GM21423 (cell line): ENCODE measurements around the gene PYURF.
A peak's percentile ranks its signal among the peaks of the same experiment; 100 is the strongest.
"Not testable (repeated sequence)": the region's sequence is repeated elsewhere in the genome, so short reads cannot be mapped to it uniquely, and the experiment has no call there.

Experiments used
- ATAC-seq: cut with Tn5 transposase; IDR thresholded peaks from one replicate; pipeline ENCODE4 v1.9.1; 2021; ENCODE audit warnings: mild to moderate bottlenecking, moderate library complexity; ENCODE audit not compliant: unreplicated experiment

PYURF gene, protein sequence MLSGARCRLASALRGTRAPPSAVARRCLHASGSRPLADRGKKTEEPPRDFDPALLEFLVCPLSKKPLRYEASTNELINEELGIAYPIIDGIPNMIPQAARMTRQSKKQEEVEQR

DNA sequence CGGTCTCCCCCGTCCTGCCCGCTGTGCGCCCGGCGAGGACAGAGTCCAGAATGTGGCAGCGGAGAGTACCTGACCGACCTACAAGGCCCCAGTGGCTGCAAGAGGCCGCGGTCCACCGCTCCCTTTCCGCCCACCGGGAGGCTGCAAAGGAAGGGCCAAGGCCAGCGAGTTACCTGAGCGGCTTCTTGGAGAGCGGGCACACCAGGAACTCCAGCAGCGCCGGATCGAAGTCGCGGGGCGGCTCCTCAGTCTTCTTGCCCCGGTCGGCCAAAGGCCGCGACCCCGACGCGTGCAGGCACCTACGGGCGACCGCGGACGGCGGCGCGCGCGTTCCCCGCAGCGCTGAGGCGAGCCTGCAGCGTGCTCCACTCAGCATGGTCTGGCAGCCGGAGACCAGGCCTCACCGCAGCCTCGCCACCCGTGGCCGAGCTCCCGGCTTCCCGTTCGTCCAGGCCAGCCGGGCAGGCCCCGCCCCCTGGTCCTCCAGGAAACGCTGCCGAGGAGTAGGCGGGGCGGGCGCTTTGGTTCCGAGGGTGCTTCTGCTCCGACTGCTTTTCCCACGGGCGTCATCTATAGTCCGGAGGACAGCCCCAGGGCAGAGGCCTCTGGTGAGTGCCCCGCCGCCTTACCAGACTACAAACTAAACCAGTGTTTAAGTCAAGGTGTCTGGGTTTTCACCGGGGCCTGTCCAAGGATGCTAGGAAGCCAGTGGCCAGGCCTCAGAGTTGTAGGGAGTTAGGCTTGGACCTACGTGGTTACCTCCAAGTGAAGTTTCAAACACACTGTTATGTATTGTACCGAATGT, at the start of gene PYURF:
Gene PYURF, minus strand, starts transcription at position 452 of the 805 bp plus-strand sequence. Its CDS starts 76 bp downstream, at position 376.
- peak; percentile 78 for ATAC-seq

DNA sequence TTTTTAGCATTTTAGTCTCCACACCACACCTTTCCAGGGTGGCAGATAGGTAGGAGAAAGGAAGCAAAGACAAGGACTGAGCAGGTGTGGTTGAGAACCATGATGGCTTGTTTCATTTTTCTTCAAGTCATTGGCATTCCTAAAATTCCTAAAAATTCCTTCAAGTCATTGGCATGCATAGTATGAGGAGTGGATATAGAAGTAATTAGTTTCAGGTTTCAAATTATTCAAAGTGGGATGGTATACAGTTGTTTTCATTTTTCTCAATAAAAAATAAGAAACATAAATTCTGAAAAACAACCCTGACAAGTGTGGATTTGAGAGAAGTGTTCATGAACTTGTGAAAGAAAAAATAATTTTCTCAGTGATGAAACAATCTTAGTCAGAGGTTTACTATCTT, 46.4 kb upstream of the PYURF start:
- no peak for ATAC-seq

DNA sequence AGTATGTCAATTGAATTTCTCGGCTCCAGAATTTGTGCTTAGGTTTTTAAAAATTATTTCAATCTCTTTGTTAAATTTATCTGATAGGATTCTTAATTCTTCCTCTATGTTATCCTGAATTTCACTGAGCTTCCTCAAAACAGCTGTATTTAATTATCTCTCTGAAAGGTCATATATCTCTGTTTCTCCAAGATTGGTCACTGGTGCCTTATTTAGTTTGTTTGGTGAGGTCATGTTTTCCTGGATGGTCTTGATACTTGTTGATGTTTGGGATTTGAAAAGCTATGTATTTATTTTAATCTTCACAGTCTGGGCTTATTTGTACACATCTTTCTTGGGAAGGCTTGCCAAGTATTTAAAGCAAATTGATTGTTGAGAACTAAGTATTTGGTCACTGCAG, 44.0 kb upstream of the PYURF start:
- ATAC-seq = no peak

DNA sequence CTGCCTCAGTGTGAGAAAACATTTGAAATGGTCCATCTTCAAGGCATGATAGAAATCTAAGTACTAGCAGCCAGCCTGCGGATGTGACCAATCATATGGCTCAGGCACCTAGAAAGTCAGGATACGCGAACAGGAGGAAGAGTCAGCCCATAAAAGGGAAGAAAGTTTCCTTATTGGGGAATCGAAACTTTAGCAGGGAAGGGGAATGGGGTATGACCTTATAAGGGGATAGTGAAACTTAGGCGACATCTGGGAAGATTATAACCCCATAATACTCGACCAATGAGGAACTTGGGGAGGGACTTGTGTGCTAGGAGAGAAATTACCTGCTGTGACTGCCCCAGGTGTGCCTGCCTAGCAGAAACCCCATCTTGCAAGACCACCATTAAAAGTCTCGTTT, 26.2 kb upstream of the PYURF start:
- ATAC-seq = no peak

DNA sequence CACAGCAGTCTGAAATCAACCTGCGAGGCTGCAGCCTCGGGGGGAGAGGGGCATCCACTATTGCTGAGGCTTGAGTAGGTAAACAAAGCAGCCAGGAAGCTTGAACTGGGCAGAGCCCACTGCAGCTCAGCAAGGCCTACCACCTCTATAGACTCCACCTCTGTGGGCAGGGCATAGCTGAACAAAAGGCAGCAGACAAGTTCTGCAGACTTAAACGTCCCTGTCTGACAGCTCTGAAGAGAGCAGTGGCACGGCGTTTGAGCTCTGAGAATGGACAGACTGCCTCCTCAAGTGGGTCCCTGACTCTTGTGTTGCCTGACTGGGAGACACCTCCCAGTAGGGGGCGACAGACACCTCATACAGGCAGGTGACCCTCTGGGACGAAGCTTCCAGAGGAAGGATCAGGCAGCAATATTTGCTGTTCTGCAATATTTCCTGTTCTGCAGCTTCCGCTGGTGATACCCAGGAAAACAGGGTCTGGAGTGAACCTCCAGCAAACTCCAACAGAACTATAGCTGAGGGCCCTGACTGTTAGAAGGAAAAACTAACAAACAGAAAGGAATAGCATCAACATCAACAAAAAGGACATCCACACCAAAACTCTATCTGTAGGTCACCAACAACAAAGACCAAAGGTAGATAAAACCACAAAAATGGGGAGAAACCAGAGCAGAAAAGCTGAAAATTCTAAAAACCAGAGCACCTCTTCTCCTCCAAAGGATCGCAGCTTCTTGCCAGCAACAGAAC, 15.9 kb upstream of the PYURF start:
- not testable (repeated sequence) for ATAC-seq

DNA sequence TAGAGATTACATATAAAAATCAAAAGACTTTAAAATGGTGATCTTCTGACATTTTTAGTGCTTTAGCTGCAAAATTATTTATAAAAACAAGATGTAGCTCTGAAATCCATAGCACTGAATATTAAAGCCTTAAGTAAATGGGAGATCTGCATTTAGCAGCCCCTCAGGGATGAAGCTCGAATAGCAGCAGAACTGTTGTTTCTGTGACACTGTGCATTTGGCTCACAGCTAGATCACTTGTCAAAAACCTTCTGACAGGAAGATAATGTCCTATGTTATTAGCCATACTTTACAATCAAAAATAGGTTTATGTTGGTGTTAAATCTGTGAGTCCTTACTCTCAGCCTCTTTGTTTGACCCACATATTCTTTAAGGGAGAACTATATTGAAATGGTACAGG, 14.1 kb upstream of the PYURF start:
- no peak for ATAC-seq

DNA sequence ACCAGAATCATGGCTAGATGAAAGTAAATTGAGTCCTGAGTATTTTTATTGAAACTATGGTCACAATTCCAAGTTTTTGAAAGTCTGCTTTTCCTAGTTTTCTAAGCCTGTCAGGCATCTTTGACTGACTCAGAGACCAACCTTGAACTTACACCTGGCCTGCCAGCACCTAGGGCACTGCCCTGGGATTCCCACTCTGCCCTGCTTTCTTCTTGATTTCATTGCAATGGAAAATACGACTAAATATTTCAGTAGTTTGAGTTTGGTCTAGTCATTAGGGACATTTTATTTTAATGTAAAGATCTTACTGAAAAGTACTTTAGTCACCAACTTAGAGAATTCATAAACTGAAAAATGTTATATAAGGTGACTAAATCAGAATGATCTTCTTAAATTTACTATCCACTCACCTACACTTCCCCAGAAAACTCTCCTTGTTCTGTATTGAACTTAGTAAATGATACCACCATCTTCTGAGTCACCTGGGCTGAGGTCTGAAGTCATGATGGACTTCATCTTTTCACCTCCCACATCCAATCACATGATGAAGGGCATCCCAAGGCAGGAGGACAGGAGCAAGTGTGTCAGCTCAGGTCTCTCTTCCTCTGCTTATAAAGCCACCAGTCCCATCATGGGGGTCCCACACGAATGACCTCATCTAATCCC, 11.6 kb upstream of the PYURF start:
- no peak for ATAC-seq

DNA sequence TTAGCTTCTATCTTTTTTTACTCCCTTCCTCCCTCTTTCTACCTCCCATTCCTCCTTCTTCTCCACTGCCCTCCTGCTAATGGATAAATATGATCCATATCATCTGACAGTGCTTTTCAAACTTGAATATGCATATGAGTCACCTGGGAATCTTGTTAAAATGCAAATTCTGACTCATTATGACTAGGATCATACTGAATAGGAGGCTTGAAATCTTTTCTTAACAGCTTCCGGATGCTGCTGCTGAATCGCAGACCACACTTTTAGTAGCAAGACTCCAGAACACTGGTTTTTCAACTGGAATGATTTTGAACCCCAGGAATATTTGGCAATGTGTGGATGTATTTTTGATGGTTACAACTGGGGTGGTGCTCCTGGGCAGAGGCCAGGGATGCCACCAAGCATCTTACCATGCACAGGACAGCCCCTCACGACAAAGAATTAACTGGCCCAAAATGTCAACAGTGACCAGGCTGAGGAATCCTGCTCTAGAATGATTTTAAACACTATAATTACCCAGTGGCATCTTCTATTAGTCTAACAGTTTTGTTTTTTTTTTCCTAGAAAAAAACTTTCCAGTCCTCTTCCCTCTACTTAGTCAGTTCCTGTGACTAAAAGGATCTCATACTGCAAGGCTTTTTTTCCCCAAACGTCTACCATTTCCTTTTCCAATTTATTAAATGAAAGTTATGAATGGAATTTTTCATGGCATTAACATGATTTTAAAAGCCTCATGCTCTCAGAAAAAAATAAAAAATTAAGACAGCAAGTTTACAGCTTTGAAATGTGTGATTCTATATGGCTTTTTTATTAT, 10.6 kb upstream of the PYURF start:
- ATAC-seq = no peak

DNA sequence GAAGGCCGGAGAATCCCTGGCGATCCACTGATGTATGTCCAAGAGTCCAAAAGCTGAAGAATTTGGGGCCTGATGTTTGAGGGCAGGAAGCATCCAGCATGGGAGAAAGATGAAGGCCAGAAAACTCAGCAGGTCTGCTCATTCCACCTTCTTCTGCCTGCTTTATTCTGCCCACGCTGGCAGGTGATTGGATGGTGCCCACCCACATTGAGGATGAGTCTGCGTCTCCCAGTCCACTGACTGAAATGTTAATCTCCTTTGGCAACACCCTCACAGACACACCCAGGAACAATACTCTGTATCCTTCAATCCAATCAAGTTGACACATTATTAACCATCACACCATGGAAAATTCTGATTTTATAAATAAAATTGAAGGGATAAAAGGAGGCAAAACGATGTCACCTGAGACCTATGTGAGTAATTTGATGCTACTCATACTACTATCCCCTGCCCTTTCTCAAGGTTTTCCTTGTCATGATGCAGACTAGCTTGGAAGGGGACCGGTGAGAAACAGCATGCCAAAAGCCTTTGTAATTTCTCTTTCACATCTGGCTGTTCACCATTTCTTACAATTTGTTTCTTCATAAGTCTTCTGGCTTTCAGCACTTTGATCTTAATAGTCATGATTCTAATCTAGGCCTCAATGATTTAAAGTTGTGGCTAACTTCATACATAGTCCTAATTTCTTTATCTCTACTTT, 9.7 kb upstream of the PYURF start:
- no peak for ATAC-seq

DNA sequence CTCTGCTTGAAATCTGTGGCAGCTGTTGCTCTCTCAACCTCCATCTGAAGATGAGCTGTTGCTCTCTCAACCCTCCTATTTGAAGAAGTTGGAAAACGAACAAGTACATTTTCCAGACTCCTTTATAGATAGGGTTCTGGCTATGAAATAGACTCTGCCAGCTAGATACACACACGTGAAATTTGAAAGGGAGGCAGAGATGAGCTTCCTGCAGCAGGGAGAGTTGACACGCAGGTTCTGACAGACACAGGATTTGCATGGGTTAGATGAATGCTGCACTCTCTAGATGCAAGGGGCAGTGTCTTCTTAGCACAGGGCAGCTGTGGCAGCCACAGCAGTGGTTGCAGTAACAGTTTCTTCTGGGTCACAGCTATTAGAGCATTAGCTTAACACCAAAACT, 8.0 kb upstream of the PYURF start:
- no peak for ATAC-seq

DNA sequence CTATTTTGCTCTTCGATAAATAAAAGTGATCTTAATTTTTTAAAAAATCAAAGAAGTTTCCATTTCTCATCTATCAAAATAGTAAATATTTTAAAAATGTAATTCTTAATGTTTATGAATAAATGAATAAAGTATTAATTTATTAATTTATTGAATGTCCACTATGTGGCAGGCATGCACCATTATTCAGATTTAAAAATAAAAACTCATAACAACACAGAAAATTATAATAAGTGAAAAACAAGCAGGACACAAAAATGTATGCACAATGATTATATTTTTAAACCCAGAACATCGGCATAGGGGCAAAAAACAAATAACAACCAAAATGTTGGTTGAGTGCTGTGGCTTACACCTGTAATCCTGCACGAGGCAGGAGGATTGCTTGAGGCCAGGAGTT, 5.3 kb upstream of the PYURF start:
- ATAC-seq = no peak

DNA sequence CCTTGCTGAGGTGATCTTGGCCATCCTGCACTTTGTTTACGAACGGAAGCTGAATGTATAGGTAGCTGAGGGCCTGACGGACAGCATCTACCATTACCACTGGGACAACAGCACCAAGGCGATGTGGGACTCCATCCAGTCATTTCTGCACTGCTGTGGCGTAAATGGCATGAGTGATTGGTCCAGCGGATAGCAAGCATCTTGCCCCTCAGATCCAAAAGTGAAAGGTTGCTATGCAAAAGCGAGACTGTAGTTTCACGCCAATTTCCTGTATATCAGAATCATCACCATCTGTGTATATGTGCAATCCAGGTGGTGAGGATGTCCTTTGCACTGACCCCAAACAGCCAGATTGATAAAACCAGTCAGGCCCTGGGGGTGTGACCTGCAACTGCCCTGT, 4.2 kb upstream of the PYURF start:
- no peak for ATAC-seq

DNA sequence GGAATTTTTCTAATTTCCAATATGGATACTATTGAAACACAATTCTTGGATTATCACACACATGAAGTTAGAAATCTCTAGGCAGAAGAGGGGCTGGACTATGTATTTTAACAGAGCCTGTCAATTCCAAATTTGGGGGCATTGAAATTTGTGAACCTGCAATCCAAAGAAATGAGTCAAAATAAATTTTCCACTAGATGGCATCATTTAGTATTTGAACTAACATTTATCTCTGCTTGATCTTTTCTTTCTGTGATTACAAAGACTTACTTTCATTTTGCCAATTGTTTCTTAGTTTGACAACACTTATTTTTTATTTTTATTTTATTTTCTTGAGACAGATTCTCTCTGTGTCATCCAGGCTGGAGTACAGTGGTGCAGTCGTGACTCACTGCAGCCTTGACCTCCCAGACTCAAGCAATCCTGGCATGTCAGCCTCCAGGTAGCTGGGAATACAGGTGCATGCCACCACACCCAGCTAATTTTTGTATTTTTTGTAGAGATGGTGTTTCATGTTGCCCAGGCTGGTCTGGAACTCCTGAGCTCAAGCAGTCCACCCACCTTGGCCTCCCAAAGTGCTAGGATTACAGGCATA, 2.7 kb upstream of the PYURF start:
- no peak for ATAC-seq

DNA sequence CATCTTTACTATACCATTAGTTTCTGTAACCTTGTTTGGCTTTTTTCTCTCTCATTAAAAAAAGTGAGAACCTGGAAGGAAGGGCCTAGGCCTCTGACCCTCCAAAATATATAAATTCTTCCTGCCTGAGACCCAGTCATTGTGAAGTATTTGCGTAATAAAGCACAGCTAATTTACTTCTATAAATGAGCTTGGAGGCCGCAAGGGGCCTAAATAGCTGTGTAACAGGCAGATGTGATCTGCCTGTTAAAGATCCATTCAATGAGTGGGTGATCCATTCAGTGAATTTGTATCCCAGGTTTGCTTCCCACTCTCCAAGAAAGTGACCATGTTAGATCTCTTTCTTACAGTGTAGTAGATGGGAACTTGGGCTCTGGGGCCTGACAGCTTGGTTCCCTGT, 595 bp upstream of the PYURF start:
- no peak for ATAC-seq

DNA sequence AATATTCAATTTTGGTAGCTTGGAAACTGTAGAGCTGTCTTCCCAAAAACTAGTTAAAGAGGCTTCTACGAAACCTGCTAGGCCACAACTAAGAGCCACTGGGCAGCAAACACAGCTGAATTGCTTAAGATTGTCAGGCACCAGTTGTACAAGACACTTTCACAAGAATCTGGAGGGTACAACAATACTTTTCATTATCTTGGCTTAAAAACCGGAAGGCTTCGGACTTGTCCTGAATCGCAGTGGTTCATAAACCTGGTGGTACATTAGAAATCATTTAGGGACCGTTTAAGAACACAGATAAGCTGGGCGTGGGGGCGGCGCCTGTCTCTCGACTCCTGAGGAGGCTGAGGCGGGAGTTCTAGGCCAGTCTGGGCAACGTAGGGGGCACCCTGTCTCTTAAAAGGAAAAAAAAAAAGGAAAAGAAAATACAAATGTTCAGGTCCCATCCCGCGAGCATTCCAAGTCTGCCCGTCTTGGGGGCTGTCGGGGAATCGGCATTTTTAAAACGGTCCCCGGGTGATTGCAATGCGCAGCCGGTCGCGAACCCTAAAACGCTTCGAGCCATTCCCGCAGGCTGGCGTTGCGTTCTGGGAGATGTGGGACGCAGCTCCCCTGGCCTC, 763 bp downstream of the PYURF start:
- ATAC-seq = no peak

DNA sequence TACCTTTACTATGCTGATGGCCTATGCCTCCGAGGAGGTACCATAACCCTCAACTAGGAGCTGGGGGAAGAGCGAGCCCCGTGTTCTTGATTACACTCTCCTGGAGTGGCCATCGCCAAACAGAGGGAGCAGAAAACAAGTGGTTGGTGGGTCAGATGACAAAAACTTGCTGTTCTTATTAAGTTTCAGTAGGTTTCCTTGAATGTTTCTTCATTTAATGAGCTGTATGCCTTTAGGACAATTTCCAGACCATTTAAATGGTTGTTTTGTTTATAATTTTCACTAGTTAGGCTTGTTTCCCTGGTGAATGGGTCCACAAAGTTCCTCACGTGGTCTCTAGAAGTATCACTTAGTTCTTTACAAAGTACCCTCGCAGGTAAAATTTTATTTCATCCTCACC, 4.7 kb downstream of the PYURF start:
- no peak for ATAC-seq

DNA sequence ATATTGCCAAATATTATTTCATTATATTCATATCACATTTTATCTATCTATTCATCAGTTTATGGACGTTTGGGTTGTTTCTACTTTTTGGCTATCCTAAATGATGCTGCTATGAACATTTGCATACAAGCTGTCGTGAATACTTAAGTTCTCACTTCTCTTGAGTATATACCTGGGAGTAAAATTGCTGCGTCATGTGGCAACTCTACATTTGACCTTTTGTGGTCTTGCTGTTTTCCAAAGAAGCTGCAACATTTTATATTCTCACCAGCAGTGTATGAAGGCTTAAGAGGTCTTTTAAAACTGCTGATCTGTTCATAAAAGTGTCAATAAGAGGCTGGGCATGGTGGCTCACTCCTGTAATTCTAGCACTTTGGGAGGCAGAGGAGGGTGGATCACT, 5.8 kb downstream of the PYURF start:
- ATAC-seq = no peak

DNA sequence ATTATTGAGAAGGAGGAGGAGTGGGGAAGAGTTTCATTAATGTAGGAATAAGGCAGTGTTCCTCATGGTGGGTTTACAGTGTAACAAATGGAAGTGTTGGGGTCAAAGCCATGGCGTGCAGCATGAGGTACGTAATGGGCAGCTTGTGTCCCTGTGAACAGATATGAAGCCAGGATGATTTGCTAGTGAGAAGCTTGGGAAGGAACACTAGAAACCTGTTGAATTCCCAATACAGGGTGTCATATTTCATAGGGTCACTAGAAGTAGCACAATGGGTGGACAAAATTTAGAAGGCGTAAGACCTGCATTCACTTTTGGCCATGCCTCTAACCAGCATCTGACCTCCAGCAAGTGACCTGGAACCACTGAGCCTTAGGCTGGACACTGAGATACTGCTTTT, 6.8 kb downstream of the PYURF start:
- no peak for ATAC-seq
